Measurements from ENCODE around the gene NPC1L1.

DNA sequence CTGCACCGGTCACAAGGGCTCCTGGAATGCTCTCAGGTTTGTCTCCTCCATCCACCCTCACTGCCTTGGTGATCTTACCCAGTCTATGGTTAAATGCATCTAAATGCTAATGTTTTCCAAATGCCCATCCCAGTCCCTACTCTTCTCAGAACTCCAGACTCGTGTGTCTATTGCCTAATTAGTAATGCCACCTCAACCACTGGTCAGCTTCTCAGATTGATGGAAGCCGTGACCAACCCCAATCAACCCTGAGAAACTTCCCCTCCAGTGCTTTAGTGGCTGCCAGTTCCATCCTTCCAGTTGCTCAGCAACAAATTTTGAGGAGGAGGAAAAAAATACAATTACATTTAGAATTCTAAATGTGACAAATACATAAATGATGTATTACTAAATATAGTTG, 69.3 kb downstream of the NPC1L1 start:
- no peak for TF ChIP-seq EGR1 (IDR thresholded peaks at IDR 0.05; ENCODE audit: borderline replicate concordance in 1 of 2, low read depth in 2 of 2, low read length in 2 of 2)
- TF ChIP-seq NFIC (IDR thresholded peaks at IDR 0.05; ENCODE audit: low read depth, low read length): no peak
